ENCODE data around the gene KIF20B.

Gene KIF20B, protein sequence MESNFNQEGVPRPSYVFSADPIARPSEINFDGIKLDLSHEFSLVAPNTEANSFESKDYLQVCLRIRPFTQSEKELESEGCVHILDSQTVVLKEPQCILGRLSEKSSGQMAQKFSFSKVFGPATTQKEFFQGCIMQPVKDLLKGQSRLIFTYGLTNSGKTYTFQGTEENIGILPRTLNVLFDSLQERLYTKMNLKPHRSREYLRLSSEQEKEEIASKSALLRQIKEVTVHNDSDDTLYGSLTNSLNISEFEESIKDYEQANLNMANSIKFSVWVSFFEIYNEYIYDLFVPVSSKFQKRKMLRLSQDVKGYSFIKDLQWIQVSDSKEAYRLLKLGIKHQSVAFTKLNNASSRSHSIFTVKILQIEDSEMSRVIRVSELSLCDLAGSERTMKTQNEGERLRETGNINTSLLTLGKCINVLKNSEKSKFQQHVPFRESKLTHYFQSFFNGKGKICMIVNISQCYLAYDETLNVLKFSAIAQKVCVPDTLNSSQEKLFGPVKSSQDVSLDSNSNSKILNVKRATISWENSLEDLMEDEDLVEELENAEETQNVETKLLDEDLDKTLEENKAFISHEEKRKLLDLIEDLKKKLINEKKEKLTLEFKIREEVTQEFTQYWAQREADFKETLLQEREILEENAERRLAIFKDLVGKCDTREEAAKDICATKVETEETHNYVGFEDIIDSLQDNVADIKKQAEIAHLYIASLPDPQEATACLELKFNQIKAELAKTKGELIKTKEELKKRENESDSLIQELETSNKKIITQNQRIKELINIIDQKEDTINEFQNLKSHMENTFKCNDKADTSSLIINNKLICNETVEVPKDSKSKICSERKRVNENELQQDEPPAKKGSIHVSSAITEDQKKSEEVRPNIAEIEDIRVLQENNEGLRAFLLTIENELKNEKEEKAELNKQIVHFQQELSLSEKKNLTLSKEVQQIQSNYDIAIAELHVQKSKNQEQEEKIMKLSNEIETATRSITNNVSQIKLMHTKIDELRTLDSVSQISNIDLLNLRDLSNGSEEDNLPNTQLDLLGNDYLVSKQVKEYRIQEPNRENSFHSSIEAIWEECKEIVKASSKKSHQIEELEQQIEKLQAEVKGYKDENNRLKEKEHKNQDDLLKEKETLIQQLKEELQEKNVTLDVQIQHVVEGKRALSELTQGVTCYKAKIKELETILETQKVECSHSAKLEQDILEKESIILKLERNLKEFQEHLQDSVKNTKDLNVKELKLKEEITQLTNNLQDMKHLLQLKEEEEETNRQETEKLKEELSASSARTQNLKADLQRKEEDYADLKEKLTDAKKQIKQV (N-terminal part only)

DNA sequence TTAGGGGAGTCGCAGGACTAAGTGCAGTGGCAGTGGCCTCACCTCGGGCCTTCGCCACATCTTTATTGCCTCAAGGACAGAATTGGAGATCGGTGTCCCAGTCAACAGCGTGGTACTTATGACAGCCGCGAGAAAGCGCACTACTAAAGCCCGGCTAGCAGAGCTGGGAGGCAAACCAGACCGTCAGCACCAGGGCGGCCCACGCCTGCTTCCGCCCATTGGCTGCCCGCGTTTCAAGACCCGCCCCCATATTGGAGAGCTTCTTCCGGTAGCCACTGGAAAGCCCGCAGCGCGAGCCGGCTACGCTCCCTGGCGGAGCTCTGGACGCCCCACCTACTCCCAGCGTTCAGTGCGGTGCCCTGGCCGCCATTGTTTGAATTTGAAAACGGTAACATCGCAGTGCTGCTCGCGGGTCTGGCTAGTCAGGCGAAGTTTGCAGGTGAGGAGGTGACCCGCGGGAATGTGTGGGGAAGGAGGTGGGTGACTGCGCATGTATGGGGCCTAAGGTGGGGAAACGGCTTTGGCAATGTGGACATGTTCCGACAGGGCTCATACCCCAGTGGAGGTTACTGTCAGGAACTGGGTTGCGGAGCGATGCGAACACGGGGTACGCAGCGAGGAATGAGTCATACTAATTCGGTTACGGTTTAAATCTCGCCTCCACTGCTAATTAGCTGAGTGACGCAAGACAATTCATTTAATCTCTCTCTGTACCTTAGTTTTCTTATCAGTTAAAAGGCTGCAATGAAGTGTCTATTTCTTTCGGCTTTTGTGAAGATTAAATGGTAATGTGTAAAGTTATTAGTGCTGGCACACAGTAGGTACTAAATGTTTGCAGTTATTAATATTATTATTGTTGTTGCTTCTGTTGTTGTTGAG lies at the start of gene KIF20B:
KIF20B (plus strand) TSS at position 349 of the 879 bp plus-strand sequence. CDS start 3,705 bp downstream, outside the sequence.
- Histone ChIP-seq H3K27me3 (ENCODE audit: control insufficient read depth, insufficient read depth, low read length) (no peaks in the 10 kb centered on the region), H3K4me1 (ENCODE audit: control insufficient read depth, insufficient read depth, low read length) (peaks cover 11% of the 10 kb centered on the region), H3K4me3 (ENCODE audit: low read depth, low read length) (peak within 1 kb of the TSS; percentile 99), H3K9ac (ENCODE audit: low read depth, low read length) (peak within 1 kb of the TSS; percentile 92), H3K36me3 (ENCODE audit: control insufficient read depth, insufficient read depth, low read length) (no peaks in the 10 kb centered on the region), H3K9me3 (ENCODE audit: control insufficient read depth, insufficient read depth, low read length) (no peaks in the 10 kb centered on the region)

DNA sequence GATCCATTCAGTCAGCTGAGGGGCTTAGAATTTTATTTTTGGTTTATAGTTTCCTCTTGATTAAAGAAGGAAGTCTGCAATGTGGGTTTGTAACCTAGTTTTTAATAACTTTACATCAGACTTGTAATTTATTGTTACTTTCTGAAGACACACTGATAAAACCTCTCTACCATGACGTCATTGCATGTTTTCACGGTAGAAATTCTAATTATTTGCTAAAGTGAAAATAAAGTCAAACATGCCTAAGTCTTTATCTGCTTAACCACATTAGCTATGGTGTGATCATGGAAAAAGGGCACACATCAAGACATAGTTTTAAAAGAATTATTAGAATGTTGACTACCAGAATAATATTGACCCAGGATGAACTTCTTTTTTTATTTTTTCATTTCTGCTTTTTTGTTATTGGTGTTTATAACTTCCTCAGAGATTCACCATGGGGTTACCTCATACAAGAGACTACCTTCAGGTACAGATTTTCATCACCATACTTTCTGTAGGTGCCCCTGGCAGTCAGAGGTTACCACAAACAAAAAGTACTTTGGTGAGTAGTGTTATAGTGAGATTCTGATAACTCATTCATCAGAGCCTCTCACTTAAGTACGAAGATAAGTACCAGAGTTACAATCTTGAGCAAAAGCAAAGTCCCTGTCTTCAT lies 49.3 kb upstream of the KIF20B start:
- Histone ChIP-seq H3K27me3 (ENCODE audit: control insufficient read depth, insufficient read depth, low read length) (no peaks in the 10 kb centered on the region), H3K4me1 (ENCODE audit: control insufficient read depth, insufficient read depth, low read length) (no peaks in the 10 kb centered on the region), H3K4me3 (ENCODE audit: low read depth, low read length) (no peak overlapping the region), H3K36me3 (ENCODE audit: control insufficient read depth, insufficient read depth, low read length) (no peaks in the 10 kb centered on the region), H3K9me3 (ENCODE audit: control insufficient read depth, insufficient read depth, low read length) (peaks cover 2% of the 10 kb centered on the region), H3K9ac (ENCODE audit: low read depth, low read length) (no peak overlapping the region)

DNA sequence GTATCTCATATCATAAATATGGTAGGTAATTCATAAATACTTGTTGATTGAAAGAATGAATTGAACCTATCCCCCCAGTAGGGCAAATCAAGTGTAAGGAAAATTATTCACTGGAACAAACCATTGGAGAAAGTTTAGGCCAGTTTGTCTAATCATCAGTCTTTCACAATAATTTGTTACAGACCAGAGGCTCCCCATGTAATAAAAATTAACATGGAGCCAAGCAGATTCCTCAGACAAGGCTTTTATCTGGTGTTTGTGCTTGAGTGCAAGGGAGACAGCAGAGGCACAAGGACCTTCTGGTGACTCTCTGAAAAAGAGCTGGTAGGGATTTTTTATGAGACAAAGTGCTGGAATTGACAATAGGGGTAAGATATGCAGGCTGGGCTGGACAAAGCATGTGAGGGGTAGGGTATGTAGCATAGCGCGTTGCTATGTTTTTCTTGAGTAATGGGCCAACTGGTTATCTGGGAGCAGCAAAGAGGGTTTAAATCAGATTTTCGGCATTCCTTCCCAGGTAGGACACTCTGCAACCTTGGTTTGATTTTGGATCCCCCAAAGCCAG lies 48.5 kb upstream of the KIF20B start:
- no peak overlapping the region for H3K9ac ChIP-seq (ENCODE audit: low read depth, low read length)
- no peaks in the 10 kb centered on the region for H3K4me1 ChIP-seq (ENCODE audit: control insufficient read depth, insufficient read depth, low read length)
- no peaks in the 10 kb centered on the region for H3K27me3 ChIP-seq (ENCODE audit: control insufficient read depth, insufficient read depth, low read length)
- H3K9me3 ChIP-seq (ENCODE audit: control insufficient read depth, insufficient read depth, low read length), result peaks cover 2% of the 10 kb centered on the region
- H3K4me3 ChIP-seq (ENCODE audit: low read depth, low read length), result no peak overlapping the region
- no peaks in the 10 kb centered on the region for H3K36me3 ChIP-seq (ENCODE audit: control insufficient read depth, insufficient read depth, low read length)

DNA sequence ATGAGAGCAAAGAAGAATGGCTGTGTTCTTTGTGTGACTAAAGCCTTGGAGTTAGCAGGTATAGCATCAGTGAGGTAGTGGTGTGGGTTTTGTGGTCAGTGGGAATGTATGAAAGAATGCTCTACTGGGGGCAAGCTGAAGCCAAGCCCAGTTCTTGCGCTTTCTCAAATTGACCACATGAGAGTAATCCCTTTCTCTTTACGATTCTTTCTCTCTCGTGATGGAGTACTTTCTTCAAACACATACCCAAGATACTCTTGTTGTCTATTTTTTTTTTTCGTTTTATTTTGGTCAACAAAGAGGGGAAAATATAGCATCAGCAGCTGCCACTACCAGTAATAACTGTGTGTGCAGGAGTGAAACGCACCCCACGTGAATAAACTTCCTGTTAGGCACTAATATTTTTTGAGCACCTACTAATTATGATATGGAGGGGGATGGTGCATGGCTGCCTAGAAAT lies 48.0 kb upstream of the KIF20B start:
- Histone ChIP-seq H3K4me3 (ENCODE audit: low read depth, low read length) (no peak overlapping the region), H3K27me3 (ENCODE audit: control insufficient read depth, insufficient read depth, low read length) (no peaks in the 10 kb centered on the region), H3K9ac (ENCODE audit: low read depth, low read length) (no peak overlapping the region), H3K4me1 (ENCODE audit: control insufficient read depth, insufficient read depth, low read length) (no peaks in the 10 kb centered on the region), H3K9me3 (ENCODE audit: control insufficient read depth, insufficient read depth, low read length) (peaks cover 2% of the 10 kb centered on the region), H3K36me3 (ENCODE audit: control insufficient read depth, insufficient read depth, low read length) (no peaks in the 10 kb centered on the region)

DNA sequence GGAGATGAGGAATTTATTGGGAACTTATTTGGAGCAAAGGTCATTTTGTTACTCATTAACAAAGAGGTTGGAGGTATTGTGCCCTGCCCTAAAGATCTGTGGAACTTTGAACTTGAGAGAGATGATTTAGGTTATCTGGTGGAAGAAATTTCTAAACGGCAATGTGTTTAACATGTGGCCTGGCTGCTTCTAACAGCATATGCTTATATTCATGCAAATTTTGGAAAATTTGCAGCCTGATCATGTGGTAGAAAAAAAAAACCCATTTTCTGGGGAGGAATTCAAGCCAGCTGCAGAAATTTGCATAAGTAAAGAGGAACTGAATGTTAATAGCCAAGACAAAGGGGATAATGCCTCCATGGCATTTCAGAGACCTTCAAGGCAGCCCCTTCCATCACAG lies 45.7 kb upstream of the KIF20B start:
- Histone ChIP-seq H3K9ac (ENCODE audit: low read depth, low read length) (no peak overlapping the region), H3K4me3 (ENCODE audit: low read depth, low read length) (no peak overlapping the region), H3K9me3 (ENCODE audit: control insufficient read depth, insufficient read depth, low read length) (peaks cover 2% of the 10 kb centered on the region), H3K4me1 (ENCODE audit: control insufficient read depth, insufficient read depth, low read length) (no peaks in the 10 kb centered on the region), H3K36me3 (ENCODE audit: control insufficient read depth, insufficient read depth, low read length) (no peaks in the 10 kb centered on the region), H3K27me3 (ENCODE audit: control insufficient read depth, insufficient read depth, low read length) (no peaks in the 10 kb centered on the region)

DNA sequence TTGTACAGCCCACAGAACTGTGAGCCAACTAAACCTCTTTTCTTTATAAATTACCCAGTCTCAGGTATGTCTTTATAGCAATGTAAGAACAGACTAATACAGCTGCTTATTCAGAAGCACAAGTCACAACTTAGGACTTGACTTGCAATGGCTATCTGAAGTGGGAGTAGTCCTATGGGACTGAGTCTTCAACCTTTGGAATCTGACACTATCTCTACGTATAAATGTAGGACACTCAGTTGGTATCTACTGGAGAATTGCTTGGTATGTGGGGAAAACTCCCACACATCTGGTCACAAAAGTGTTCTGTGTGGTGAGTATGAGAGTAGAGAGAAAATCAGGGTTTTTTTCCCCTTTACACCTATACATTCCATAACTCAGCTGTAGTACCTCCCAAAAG lies 44.1 kb upstream of the KIF20B start:
- no peak overlapping the region for H3K9ac ChIP-seq (ENCODE audit: low read depth, low read length)
- H3K27me3 ChIP-seq (ENCODE audit: control insufficient read depth, insufficient read depth, low read length), result no peaks in the 10 kb centered on the region
- H3K4me1 ChIP-seq (ENCODE audit: control insufficient read depth, insufficient read depth, low read length), result no peaks in the 10 kb centered on the region
- no peak overlapping the region for H3K4me3 ChIP-seq (ENCODE audit: low read depth, low read length)
- H3K9me3 ChIP-seq (ENCODE audit: control insufficient read depth, insufficient read depth, low read length), result peaks cover 2% of the 10 kb centered on the region
- no peaks in the 10 kb centered on the region for H3K36me3 ChIP-seq (ENCODE audit: control insufficient read depth, insufficient read depth, low read length)

DNA sequence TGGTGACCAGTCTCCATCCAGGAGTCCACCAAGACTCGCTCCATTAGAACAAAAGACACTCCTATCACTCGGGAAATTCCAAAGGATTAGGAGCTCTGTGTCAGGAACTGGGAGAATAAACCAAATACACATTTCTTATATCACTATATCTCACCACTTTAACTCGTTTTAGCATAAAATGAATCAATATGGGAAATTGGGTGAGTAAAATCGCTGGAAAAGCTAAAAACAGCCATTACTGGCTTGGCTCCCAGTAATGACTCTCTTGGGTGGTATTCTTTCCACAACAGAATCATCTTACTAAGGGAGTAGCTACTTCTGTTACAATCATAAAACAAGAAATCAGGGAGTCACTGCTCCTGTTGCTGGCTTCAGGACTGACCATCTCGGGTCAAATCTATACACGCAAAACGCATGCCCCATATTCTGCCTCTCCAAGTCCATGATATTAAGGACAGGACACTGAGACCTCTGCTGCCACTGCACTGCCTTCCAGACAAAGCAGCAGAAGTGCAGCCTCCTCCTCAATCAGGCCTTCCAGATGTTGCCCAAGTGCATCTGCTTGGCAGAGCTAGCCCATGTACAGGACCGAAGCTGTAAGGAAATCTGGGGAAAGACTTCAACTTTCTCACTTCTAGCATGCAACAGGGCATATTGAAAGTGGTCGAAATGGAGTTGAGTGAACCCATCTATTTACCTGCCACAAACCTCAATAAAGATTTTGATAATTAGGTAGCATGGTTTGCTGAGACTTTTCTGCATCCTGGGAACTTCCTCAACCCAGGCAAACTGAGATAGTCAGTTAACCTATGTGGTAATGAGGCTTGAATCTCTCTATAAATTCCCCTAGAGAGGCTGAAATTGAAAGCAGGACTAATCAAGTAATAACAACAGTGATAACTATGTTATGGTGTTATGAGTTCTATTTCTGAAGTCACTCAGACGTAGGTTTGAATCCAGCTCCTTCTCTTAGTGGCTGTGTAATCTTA lies 42.0 kb upstream of the KIF20B start:
- no peaks in the 10 kb centered on the region for H3K4me1 ChIP-seq (ENCODE audit: control insufficient read depth, insufficient read depth, low read length)
- H3K27me3 ChIP-seq (ENCODE audit: control insufficient read depth, insufficient read depth, low read length), result no peaks in the 10 kb centered on the region
- H3K4me3 ChIP-seq (ENCODE audit: low read depth, low read length), result no peak overlapping the region
- no peaks in the 10 kb centered on the region for H3K36me3 ChIP-seq (ENCODE audit: control insufficient read depth, insufficient read depth, low read length)
- peaks cover 2% of the 10 kb centered on the region for H3K9me3 ChIP-seq (ENCODE audit: control insufficient read depth, insufficient read depth, low read length)
- no peak overlapping the region for H3K9ac ChIP-seq (ENCODE audit: low read depth, low read length)

DNA sequence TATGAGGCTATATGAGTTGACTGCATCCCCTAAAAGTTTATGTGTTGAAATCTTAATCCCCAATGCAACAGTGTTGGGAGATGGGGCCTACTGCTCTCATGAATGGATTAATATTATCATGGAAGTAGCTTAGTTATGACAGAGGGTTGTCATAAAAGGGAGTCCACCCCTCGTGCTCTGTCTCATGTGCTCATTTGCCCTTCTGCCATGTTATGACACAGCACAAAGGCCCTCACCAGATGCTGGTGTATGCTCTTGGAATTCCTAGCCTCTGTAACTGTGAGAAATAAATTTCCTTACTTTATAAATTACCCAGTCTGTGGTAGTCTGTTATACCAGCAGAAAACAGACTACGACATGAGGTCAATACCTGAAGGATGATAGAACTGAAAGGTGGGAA lies 38.8 kb upstream of the KIF20B start:
- Histone ChIP-seq H3K4me3 (ENCODE audit: low read depth, low read length) (no peak overlapping the region), H3K4me1 (ENCODE audit: control insufficient read depth, insufficient read depth, low read length) (no peaks in the 10 kb centered on the region), H3K9me3 (ENCODE audit: control insufficient read depth, insufficient read depth, low read length) (no peaks in the 10 kb centered on the region), H3K9ac (ENCODE audit: low read depth, low read length) (no peak overlapping the region), H3K27me3 (ENCODE audit: control insufficient read depth, insufficient read depth, low read length) (no peaks in the 10 kb centered on the region), H3K36me3 (ENCODE audit: control insufficient read depth, insufficient read depth, low read length) (no peaks in the 10 kb centered on the region)

DNA sequence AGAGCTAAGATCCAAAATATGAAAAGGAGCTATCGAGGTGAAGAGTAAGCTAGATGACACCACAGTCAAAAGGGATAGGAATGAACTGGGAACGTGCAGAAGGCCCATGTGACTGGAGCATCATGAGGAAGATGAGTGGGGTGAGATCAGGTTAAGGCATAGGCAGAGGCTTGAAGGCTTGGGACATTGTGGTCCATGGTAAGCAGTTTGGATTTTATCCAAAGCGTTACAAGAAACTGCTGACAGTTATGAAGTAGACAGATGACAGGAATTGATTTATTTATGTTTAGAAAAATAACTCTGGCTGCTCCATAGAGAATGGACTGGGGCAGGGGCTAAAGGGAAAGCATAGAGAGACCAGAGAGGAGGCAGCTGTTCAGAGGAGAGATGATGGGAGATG lies 38.2 kb upstream of the KIF20B start:
- Histone ChIP-seq H3K4me3 (ENCODE audit: low read depth, low read length) (no peak overlapping the region), H3K9ac (ENCODE audit: low read depth, low read length) (no peak overlapping the region), H3K27me3 (ENCODE audit: control insufficient read depth, insufficient read depth, low read length) (no peaks in the 10 kb centered on the region), H3K9me3 (ENCODE audit: control insufficient read depth, insufficient read depth, low read length) (no peaks in the 10 kb centered on the region), H3K36me3 (ENCODE audit: control insufficient read depth, insufficient read depth, low read length) (no peaks in the 10 kb centered on the region), H3K4me1 (ENCODE audit: control insufficient read depth, insufficient read depth, low read length) (no peaks in the 10 kb centered on the region)
